ENCODE results near the gene RPL36A. TPM values are rescaled to one million over a fixed set of nuclear protein-coding genes. Genes with fewer than 3 reads are reported as not detected.
A peak's percentile ranks its signal among the peaks of the same experiment; 100 is the strongest.

The RPL36A gene
- total RNA-seq, 1 donor from 2014 or later: 110 TPM

DNA sequence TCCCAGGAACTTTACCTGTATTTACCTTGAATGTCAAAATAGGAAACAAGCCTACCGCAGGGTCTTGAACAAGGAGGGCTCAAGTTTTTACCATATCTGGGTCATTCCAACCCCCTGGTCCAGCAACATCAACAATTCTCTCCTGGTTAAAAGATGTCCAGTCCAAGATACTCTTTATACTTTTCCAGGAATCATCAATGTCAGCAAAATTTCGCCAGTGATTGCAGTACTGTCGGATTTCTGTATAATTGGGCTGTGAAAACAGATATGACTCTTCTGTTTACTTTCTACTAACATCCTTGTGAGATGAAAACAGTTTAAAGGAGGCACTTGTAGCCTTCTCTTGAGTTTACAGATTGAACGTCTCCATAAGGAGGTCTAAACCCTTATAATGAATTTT, 7.9 kb downstream of the RPL36A start:
- peaks cover 4% of the 10 kb centered on the region for H3K36me3 Mint-ChIP-seq (ENCODE audit: low read depth)
- DNase-seq (ENCODE audit: low spot score): no peak
- H3K9me3 Mint-ChIP-seq (ENCODE audit: low read depth): peaks cover 3% of the 10 kb centered on the region
- no peak overlapping the region for H3K27ac Mint-ChIP-seq (ENCODE audit: unreplicated experiment)
- H3K27me3 Mint-ChIP-seq (ENCODE audit: low read depth): no peaks in the 10 kb centered on the region
- no peak overlapping the region for H3K4me3 Mint-ChIP-seq (ENCODE audit: unreplicated experiment)
- TF ChIP-seq, protein P1, sequence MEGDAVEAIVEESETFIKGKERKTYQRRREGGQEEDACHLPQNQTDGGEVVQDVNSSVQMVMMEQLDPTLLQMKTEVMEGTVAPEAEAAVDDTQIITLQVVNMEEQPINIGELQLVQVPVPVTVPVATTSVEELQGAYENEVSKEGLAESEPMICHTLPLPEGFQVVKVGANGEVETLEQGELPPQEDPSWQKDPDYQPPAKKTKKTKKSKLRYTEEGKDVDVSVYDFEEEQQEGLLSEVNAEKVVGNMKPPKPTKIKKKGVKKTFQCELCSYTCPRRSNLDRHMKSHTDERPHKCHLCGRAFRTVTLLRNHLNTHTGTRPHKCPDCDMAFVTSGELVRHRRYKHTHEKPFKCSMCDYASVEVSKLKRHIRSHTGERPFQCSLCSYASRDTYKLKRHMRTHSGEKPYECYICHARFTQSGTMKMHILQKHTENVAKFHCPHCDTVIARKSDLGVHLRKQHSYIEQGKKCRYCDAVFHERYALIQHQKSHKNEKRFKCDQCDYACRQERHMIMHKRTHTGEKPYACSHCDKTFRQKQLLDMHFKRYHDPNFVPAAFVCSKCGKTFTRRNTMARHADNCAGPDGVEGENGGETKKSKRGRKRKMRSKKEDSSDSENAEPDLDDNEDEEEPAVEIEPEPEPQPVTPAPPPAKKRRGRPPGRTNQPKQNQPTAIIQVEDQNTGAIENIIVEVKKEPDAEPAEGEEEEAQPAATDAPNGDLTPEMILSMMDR (IDR thresholded peaks at IDR 0.05): no peak
- peaks cover 1% of the 10 kb centered on the region for H3K4me1 Mint-ChIP-seq (ENCODE audit: low read depth)

DNA sequence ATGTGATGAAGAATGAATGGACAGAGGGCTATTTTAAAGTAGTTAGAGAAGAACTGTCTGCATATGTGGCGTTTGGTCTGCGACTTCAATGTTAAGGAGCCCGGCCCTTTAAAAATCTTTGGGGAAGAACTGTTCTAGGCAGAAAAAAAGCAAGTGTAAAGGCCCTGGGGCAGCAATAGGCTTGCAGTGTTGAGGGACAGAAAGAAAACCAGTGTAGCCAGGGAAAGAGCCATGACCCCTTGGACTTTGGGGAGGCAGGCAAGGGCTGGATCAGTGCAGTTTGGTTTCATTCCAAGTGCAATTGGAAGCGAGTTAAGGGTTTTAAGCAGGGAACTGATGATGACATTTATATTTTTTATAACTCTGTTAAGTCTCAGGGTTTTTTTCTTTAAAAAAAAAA, 9.0 kb downstream of the RPL36A start:
- Mint-ChIP-seq H3K4me1 (ENCODE audit: low read depth) (no peaks in the 10 kb centered on the region), H3K4me3 (ENCODE audit: unreplicated experiment) (no peak overlapping the region), H3K36me3 (ENCODE audit: low read depth) (peaks cover 4% of the 10 kb centered on the region), H3K9me3 (ENCODE audit: low read depth) (peaks cover 5% of the 10 kb centered on the region), H3K27me3 (ENCODE audit: low read depth) (no peaks in the 10 kb centered on the region), H3K27ac (ENCODE audit: unreplicated experiment) (no peak overlapping the region)
- TF ChIP-seq, protein P1 (IDR thresholded peaks at IDR 0.05): no peak
- DNase-seq (ENCODE audit: low spot score): no peak

DNA sequence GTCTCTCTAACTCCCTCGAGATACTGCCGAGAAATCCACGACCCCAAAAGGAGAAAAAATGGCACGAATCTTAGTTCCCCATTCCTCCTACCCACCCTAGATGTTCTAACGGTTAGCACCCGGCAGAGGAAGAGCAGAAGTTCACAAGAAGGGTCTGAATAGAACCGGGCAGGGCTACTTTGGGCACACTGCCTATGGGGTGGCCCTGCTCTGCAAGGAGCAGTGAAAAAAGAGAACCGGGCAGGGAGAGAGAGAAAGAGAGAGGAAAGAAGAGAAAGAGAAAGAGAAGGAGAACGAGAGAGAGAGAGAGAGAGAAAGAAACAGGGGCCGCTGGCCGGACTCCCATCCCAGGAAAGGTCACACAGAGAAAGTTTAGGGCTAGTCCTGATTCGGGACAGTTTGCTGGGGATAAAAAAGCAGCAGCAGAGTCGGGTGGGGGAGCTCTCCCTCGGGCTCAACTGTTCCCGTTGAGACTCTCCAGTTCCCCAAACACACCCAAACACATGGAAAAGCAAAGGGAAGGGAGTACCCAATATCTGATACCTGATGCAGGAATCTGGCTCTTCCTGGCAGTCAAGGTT, 16.4 kb downstream of the RPL36A start:
- Mint-ChIP-seq H3K4me1 (ENCODE audit: low read depth) (peaks cover 22% of the 10 kb centered on the region), H3K36me3 (ENCODE audit: low read depth) (peaks cover 4% of the 10 kb centered on the region), H3K9me3 (ENCODE audit: low read depth) (peaks cover 2% of the 10 kb centered on the region), H3K27me3 (ENCODE audit: low read depth) (no peaks in the 10 kb centered on the region), H3K4me3 (ENCODE audit: unreplicated experiment) (peak overlapping the region; percentile 83), H3K27ac (ENCODE audit: unreplicated experiment) (peak overlapping the region; percentile 98)
- TF ChIP-seq, protein P1 (IDR thresholded peaks at IDR 0.05): no peak
- DNase-seq (ENCODE audit: low spot score): no peak

DNA sequence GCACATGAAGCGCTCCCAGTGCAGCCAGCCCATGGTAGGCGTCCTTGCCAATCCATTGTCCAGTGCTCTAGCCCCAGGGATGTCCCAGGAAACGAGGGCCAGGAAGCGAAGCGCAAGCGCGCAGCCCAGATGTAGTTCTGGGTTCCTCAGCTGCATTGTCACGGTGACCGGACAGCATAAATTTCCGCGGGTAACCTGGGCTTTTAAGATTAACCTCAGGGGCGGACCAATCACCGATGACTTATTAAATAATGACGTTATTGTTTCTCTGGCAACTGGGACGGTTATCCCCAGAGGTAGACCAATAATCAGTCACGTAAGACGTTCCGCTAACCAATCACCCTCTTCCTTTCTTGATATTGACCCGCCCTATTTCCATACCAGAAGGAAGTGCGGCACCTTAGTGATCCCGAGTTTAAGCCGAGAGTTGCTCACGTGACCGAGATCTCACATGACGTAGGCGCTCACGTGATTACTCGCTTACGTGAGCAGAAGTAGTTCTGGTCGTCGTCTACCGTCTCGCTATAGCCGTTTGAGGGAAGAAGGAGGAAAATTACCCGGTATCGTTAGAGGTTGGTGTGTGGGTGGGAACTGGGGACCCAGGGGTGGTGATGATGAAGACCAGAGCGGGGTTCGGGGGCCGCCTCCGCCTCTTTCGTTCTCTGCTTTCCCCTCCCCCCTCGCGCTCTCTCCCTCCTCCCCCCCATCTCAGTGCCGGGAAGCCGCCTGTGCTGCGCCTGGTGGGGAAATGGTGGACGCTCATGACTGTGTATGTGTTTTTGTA, 17.1 kb downstream of the RPL36A start, which contains the start of the genes GLA and HNRNPH2:
TSS of gene GLA (minus strand) at position 178 of the 784 bp plus-strand sequence. CDS start at position 156, 22 bp downstream.
TSS of gene HNRNPH2 (plus strand) at position 475 of the 784 bp plus-strand sequence. CDS start 3,767 bp downstream, outside the sequence.
- Mint-ChIP-seq H3K4me1 (ENCODE audit: low read depth) (peaks cover 22% of the 10 kb centered on the region), H3K9me3 (ENCODE audit: low read depth) (peaks cover 2% of the 10 kb centered on the region), H3K36me3 (ENCODE audit: low read depth) (peaks cover 2% of the 10 kb centered on the region), H3K4me3 (ENCODE audit: unreplicated experiment) (peak within 1 kb of the TSS; percentile 83), H3K27me3 (ENCODE audit: low read depth) (no peaks in the 10 kb centered on the region), H3K27ac (ENCODE audit: unreplicated experiment) (peak within 1 kb of the TSS; percentile 98)
- TF ChIP-seq, protein P1 (IDR thresholded peaks at IDR 0.05): peak; percentile 31
- no peak for DNase-seq (ENCODE audit: low spot score)

DNA sequence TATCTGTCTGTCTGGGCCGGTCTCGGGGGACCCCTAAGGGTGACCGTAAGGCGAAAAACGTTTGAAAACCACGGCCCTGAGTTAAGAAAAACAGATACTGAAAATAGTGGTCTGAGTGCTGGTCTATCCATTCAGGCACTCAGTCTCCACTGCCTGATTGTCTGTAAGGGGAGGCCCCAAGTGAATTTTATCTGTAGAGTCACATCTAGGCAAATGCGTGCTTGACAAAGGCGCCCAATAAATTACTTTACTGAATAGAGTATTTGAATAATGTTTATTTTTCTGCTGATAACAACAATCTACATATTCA, 17.7 kb downstream of the RPL36A start:
- Mint-ChIP-seq H3K4me3 (ENCODE audit: unreplicated experiment) (peak overlapping the region; percentile 83), H3K9me3 (ENCODE audit: low read depth) (peaks cover 2% of the 10 kb centered on the region), H3K27ac (ENCODE audit: unreplicated experiment) (peak overlapping the region; percentile 98), H3K36me3 (ENCODE audit: low read depth) (peaks cover 2% of the 10 kb centered on the region), H3K4me1 (ENCODE audit: low read depth) (peaks cover 22% of the 10 kb centered on the region), H3K27me3 (ENCODE audit: low read depth) (no peaks in the 10 kb centered on the region)
- DNase-seq (ENCODE audit: low spot score): no peak
- TF ChIP-seq, protein P1 (IDR thresholded peaks at IDR 0.05): peak; percentile 6
